Stimulated activated CD4-positive, alpha-beta T cell treated with anti-CD3 and anti-CD28 coated beads, Interleukin-15, amount 100 ng/mL, for 48 hours (primary cell): ENCODE results near the gene WDR89.
"Not testable (repeated sequence)": the region's sequence is repeated elsewhere in the genome, so short reads cannot be mapped to it uniquely, and the experiment has no call there.

ENCODE experiments used
- DNase-seq, 2 donors: peaks; one replicate each; pipeline ENCODE4 v3.0.0-alpha.2; 2020; ENCODE audit warnings: low read depth in 2 of 2

WDR89 gene, protein sequence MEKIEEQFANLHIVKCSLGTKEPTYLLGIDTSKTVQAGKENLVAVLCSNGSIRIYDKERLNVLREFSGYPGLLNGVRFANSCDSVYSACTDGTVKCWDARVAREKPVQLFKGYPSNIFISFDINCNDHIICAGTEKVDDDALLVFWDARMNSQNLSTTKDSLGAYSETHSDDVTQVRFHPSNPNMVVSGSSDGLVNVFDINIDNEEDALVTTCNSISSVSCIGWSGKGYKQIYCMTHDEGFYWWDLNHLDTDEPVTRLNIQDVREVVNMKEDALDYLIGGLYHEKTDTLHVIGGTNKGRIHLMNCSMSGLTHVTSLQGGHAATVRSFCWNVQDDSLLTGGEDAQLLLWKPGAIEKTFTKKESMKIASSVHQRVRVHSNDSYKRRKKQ

GRCh38 chr14:63641473-63642228 is at the start of gene WDR89:
Gene WDR89, minus strand, starts transcription at chr14:63641871. Its CDS starts 41,929 bp downstream, at chr14:63599942.
- peak; percentile 93 to 96 for DNase-seq

DNA sequence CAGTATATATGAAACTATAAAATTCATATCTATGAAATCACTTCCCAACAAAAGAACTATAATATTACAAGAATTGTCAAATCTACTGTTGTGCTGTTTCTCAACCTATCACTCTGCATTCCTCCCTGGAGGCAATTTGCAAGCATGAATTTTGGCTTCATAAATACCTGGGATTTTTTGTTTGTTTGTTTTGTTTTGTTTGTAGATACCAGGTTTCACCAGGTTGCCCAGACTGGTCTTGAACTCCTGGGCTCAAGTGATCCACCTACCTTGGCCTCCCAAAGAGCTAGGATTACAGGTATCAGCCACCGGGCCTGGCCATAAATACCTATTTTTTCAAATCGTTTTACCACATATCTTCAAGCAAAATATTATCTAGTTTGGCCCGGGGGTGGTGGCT is 47.5 kb upstream of the WDR89 start:
- DNase-seq = no peak

DNA sequence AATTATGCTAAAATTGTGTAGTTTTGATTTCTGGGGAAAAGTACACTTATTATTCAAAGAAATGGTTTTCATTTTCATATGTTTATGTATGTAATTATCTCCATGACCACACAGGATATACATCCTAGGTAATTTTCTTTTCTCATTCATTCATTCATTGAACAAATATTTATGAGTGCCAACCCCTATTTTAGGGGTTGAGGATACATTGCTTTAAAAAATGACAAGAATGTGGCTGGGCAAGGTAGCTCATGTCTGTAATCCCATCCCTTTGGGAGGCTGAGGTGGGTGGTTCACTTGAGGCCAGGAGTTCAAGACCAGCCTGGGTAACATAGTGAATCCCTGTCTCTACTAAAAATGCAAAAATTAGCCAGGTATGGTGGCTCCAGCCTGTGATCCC is 45.3 kb upstream of the WDR89 start:
- DNase-seq = no peak

GRCh38 chr14:63685401-63685800 is 43.7 kb upstream of the WDR89 start:
- no peak for DNase-seq

DNA sequence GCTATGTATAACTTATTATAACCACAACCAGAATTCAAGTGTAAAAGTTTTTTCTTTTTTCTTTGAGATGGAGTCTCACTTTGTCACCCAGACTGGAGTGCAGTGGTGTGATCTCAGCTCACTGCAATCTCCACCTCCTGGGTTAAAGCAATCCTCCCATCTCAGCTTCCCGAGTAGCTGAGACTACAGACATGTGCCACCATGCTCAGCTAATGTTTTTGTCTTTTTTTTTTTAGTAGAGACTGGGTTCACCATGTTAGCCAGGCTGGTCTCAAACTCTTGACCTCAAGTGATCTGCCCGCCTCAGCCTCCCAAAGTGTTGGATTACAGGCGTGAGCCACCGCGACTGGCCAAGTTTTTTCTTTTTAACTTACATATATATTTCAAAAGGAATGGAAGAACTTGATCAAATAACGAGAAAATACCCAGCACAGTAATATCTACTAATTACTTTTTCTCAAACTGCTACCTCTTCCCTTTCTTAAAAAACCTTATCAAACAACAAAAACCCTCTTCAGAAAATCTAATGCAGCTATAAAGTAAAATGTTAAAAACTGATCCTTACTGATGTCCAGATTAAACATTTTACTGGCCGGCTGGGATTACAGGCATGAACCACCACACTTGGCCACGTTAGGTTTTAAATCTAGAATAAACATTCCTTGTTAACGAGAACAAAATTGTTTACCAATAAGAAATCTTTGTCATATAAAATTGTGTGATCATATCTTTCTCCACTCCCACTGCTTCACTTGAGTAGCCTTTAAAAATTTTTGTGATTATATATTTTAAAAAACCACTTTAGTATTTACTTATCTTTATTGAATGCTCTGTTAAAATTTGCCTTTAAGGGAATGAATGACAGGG is 41.3 kb upstream of the WDR89 start:
- DNase-seq = no peak

DNA sequence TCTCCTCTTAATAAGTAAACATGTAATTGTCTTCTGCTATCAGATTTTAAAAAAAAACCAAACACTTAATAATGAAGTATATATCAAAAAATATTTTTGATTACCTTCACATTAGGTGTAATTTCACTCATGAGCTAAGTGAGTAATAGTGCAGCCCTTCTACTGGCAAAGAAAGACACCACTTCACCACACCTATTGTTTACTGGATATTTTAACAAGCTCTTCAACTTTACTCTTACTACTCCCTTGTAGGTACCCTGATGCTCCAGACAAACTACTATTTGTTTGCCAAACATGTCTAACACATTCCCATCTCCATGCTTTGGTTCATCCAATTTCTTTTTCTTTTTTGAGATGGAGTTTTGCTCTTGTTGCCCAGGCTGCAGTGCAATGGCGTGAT is 36.9 kb upstream of the WDR89 start:
- DNase-seq = no peak

GRCh38 chr14:63677891-63678379 is 36.3 kb upstream of the WDR89 start:
- no peak for DNase-seq

GRCh38 chr14:63676615-63677014 is 34.9 kb upstream of the WDR89 start:
- no peak for DNase-seq

- no peak for DNase-seq
These were observed 32.3 kb upstream of the WDR89 start for GRCh38 chr14:63673886-63674497.

GRCh38 chr14:63673255-63673654 is 31.6 kb upstream of the WDR89 start:
- no peak for DNase-seq

DNA sequence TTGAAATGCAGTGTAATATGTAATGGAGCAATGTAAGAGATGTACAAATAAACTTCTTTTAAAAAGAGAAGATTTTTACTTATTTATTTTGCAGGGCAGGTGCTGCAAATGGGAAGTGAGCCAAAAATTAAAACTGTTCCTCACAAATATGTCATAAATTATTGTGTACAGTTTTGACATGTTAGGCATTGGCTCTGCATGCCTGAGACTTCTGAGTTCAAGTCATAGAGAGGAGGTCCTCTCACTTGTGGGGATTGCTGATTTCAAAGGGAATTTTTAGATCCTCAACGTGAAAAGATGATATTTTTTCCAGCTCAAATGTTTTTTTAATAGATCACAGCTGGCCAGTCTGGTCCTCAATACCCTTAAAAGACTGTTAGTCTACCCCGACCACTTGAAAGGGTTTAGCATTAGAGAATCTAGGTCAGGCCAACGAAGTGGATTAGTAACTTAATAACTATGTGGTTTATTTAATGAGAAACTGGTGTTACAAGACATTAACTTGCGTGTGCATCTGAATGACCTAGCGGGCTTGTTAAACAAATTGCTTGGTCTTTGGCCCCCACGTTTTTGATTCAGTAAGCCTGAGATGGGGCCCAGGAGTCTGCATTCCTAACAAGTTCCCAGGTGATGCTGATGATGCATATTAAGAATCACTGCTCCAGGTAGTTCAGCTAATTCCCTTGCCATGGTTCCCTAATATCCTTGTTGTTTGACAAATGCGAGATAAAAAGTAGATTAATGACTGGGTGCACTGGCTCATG is 30.9 kb upstream of the WDR89 start:
- no peak for DNase-seq

- no peak for DNase-seq
These were observed 30.3 kb upstream of the WDR89 start for GRCh38 chr14:63671987-63672386.

GRCh38 chr14:63670692-63671091 is 29.0 kb upstream of the WDR89 start:
- DNase-seq = no peak

DNA sequence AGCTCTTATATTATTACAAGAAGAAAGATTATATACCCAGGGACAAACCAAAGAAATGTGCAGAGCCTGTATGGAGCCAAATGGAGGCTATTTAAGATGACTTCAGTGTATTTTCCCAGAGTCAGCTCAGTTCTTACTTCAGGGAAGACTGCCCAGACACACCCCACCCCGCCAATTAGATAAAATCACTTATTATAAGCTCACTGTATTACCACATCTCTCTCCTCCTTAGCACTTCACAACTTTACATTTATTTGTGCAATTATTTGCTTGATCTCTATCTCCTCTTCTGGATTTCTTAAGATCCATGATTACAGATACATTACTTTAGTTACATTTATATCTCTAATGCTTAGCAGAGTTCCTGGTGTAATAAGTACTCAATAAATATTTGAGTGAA is 24.7 kb upstream of the WDR89 start:
- no peak for DNase-seq

GRCh38 chr14:63663428-63664341 is 22.0 kb upstream of the WDR89 start:
- DNase-seq = no peak

- DNase-seq = no peak
These were observed 21.1 kb upstream of the WDR89 start for GRCh38 chr14:63662776-63663175.

GRCh38 chr14:63661881-63662280 is 20.2 kb upstream of the WDR89 start:
- DNase-seq = not testable (repeated sequence)

DNA sequence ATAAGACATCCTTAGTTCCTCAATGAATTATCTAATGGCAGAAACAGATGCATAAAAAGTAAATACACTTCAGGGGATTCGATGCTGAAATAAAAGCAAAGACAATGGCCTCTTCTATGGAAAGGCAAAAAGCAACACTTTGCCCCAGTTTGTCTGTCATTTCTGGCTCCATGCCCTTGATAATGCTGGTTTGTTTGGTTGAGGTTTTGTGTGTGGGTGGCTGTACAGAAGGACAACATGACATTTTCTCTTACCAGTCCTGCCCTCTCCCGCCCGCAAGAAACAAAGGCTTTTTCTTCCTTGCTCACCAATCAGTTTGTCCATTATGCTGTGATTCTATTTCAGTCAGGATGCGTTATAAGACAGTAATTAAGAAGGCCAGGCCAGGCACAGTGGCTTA is 18.1 kb upstream of the WDR89 start:
- no peak for DNase-seq

GRCh38 chr14:63656194-63656593 is 14.5 kb upstream of the WDR89 start:
- DNase-seq = no peak

DNA sequence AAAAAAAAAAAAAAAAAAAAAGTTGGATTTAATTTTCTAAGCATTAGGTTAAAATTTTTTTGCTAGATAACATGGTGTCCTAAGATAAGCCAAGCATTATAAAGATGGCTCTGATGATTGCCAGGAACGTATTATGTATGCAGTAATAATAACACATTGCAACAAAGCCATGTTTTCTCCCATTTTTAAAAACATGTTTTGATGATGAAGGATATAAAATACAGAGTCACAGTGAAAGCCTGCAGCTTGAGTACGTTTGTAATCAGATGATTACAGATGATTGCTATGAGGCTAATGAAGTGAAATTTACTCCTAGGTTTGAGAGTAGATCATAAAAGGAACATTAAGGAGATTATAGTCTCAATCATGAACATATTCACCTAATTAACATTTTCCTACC is 13.3 kb upstream of the WDR89 start:
- no peak for DNase-seq
